OCI-LY1 (cell line): ENCODE results near the gene NEGR1.
A peak's percentile ranks its signal among the peaks of the same experiment; 100 is the strongest.

Experiments
- H2AFZ ChIP-seq: fragments of 200-600 bp; sonication (generic), shearing (Covaris generic); 2 replicates; pipeline ENCODE4 v1.6.0; 2014; ENCODE audit warnings: antibody characterized with exemption, mild to moderate bottlenecking, low read length
- H3F3A ChIP-seq: fragments of 200-600 bp; sonication (generic), shearing (Covaris generic); 2 replicates; pipeline ENCODE4 v1.6.0; 2014; ENCODE audit warnings: mild to moderate bottlenecking, antibody characterized with exemption, low read length, moderate library complexity; ENCODE audit not compliant: insufficient read depth
- H3K27ac ChIP-seq: fragments of 200-600 bp; sonication (generic); 2 replicates; pipeline ENCODE4 v1.5.1; 2014; ENCODE audit warnings: low read length, mixed run types, mild to moderate bottlenecking, low read depth; ENCODE audit not compliant: poor library complexity, severe bottlenecking
- H3K27me3 ChIP-seq: fragments of 200-600 bp; sonication (generic); 2 replicates; pipeline ENCODE4 v1.6.0; 2014; ENCODE audit warnings: antibody characterized with exemption, mild to moderate bottlenecking, low read length, moderate library complexity; ENCODE audit not compliant: insufficient read depth
- H3K36me3 ChIP-seq: fragments of 200-600 bp; sonication (generic); 2 replicates; pipeline ENCODE4 v1.6.1; 2014; ENCODE audit warnings: mild to moderate bottlenecking, antibody characterized with exemption, low read length, moderate library complexity, mixed read lengths; ENCODE audit not compliant: insufficient read depth
- H3K4me1 ChIP-seq: fragments of 200-600 bp; sonication (generic); 2 replicates; pipeline ENCODE4 v1.5.1; 2014; ENCODE audit warnings: mild to moderate bottlenecking, low read length, moderate library complexity; ENCODE audit not compliant: insufficient read depth, severe bottlenecking
- H3K4me2 ChIP-seq: fragments of 200-600 bp; sonication (generic), shearing (Covaris generic); 2 replicates; pipeline ENCODE4 v1.6.1; 2014; ENCODE audit warnings: low read length
- H3K4me3 ChIP-seq: fragments of 200-600 bp; sonication (generic); 2 replicates; pipeline ENCODE4 v1.5.1; 2014; ENCODE audit warnings: low read length, low read depth, mild to moderate bottlenecking, mixed read lengths; ENCODE audit not compliant: poor library complexity, severe bottlenecking
- H3K79me2 ChIP-seq: fragments of 200-600 bp; shearing (Covaris generic); 2 replicates; pipeline ENCODE4 v1.6.1; 2016; ENCODE audit warnings: mixed run types, low read length, mixed read lengths; ENCODE audit not compliant: insufficient read depth
- H3K9ac ChIP-seq: fragments of 200-600 bp; sonication (generic), shearing (Covaris generic); 2 replicates; pipeline ENCODE4 v1.6.1; 2014; ENCODE audit warnings: mild to moderate bottlenecking, low read length, mixed read lengths
- H3K9me2 ChIP-seq: fragments of 200-600 bp; sonication (generic), shearing (Covaris generic); 2 replicates; pipeline ENCODE4 v1.6.1; 2014; ENCODE audit warnings: low read depth, mild to moderate bottlenecking, low read length, mixed read lengths
- H3K9me3 ChIP-seq: fragments of 200-600 bp; shearing (Covaris generic); 2 replicates; pipeline ENCODE4 v1.6.1; 2014; ENCODE audit warnings: low read length, mixed read lengths
- H4K20me1 ChIP-seq: fragments of 200-600 bp; sonication (generic), shearing (Covaris generic); 2 replicates; pipeline ENCODE4 v1.6.0; 2016; ENCODE audit warnings: mild to moderate bottlenecking, low read length; ENCODE audit not compliant: insufficient read depth
- EZH2 ChIP-seq: fragments of 200-600 bp; sonication (generic), shearing (Covaris generic); IDR thresholded peaks from 2 replicates; pipeline ENCODE4 v1.8.0; 2017; ENCODE audit warnings: borderline replicate concordance, mixed run types, mild to moderate bottlenecking, antibody characterized with exemption, low read length, moderate library complexity, mixed read lengths
- TF ChIP-seq, protein P1 (sequence below): fragments of 200-600 bp; sonication (generic), shearing (Covaris generic); IDR thresholded peaks from 2 replicates; pipeline ENCODE4 v1.5.1; 2017; ENCODE audit warnings: mild to moderate bottlenecking, antibody characterized with exemption, low read length, moderate library complexity, mixed read lengths

Gene NEGR1

DNA sequence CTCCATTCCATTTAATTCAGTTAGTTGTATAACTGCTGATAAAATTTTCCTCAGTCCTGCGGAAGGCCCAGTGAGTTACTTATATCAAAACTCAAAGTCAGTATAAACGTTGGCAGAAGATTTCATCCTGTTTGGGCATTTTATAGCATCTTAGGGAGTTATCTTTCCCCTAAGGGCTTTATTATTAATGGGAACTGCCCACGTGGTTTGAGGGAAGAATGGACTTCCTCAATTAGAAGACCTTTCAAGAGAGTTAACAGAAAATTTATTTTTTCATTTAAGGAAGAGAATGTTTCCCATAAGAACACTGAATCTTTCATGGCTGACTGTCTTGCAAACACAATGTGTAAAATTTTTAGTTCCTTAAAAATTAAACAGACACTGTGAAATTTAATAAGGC, 400.1 kb downstream of the NEGR1 start:
- no peak for TF ChIP-seq EZH2
- TF ChIP-seq, protein P1, sequence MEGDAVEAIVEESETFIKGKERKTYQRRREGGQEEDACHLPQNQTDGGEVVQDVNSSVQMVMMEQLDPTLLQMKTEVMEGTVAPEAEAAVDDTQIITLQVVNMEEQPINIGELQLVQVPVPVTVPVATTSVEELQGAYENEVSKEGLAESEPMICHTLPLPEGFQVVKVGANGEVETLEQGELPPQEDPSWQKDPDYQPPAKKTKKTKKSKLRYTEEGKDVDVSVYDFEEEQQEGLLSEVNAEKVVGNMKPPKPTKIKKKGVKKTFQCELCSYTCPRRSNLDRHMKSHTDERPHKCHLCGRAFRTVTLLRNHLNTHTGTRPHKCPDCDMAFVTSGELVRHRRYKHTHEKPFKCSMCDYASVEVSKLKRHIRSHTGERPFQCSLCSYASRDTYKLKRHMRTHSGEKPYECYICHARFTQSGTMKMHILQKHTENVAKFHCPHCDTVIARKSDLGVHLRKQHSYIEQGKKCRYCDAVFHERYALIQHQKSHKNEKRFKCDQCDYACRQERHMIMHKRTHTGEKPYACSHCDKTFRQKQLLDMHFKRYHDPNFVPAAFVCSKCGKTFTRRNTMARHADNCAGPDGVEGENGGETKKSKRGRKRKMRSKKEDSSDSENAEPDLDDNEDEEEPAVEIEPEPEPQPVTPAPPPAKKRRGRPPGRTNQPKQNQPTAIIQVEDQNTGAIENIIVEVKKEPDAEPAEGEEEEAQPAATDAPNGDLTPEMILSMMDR = no peak
- Histone ChIP-seq H3K4me2 (no peak overlapping the region), H3K4me3 (no peak overlapping the region), H3K9ac (no peak overlapping the region), H2AFZ (no peak overlapping the region), H3F3A (no peaks in the 10 kb centered on the region), H3K27me3 (no peaks in the 10 kb centered on the region), H3K79me2 (no peaks in the 10 kb centered on the region), H3K36me3 (no peaks in the 10 kb centered on the region), H3K27ac (peak overlapping the region; percentile 35), H3K4me1 (peaks cover 24% of the 10 kb centered on the region), H3K9me3 (no peaks in the 10 kb centered on the region), H3K9me2 (no peaks in the 10 kb centered on the region), H4K20me1 (no peaks in the 10 kb centered on the region)

DNA sequence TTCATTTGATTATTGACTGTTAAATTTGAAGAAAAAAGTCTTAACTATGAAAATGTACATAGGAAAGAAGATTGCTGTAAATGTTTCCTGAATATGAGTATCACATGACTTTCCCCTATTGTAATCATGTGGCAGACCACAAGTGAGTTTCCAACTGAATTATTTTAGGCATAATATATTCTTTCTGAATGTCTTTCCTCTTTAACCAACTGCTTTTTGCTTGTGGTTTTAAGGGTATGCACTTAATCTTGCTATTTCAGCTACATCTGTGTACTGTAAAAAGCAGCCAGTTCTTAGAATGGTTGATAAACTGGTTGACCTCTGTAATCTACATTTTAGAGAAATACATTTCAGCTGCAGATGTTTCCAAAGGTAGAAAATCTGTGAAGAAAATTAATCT, 400.7 kb downstream of the NEGR1 start:
- Histone ChIP-seq H3K79me2 (no peaks in the 10 kb centered on the region), H2AFZ (no peak overlapping the region), H3K9ac (no peak overlapping the region), H4K20me1 (no peaks in the 10 kb centered on the region), H3K27ac (peak overlapping the region; percentile 35), H3K4me3 (no peak overlapping the region), H3K4me1 (peaks cover 24% of the 10 kb centered on the region), H3K4me2 (no peak overlapping the region), H3K36me3 (no peaks in the 10 kb centered on the region), H3K9me3 (no peaks in the 10 kb centered on the region), H3F3A (no peaks in the 10 kb centered on the region), H3K9me2 (no peaks in the 10 kb centered on the region), H3K27me3 (no peaks in the 10 kb centered on the region)
- no peak for TF ChIP-seq EZH2
- TF ChIP-seq, protein P1 = no peak

DNA sequence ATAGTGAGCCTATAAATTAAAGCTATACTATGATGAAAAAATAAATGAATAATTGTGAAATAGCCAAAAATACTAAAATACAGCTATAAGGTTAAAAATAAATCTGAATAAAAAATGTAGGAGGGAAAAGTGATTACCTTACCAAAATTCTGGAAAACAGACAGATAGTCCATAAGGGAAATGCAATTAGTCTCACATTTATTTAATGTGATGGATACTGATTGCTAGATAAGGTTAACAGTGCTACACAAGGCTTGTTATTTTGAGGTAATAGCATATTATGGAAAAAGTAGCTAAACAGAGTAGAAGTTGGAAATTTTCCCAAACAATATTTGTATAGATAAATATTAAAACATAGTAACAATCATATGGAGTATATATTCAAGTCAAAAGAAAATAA, 413.0 kb downstream of the NEGR1 start:
- H3K4me1 ChIP-seq = no peaks in the 10 kb centered on the region
- TF ChIP-seq, protein P1 = no peak
- TF ChIP-seq EZH2 = no peak

More for the DNA sequence above, 413.0 kb downstream of the NEGR1 start:
- Histone ChIP-seq H3K9me2 (no peaks in the 10 kb centered on the region; the same call in 1 of the 2 replicates), H3K79me2 (no peaks in the 10 kb centered on the region), H3K9ac (no peak overlapping the region), H4K20me1 (no peaks in the 10 kb centered on the region), H3K4me3 (no peak overlapping the region), H2AFZ (no peak overlapping the region), H3K9me3 (no peaks in the 10 kb centered on the region), H3K36me3 (no peaks in the 10 kb centered on the region), H3K27ac (no peak overlapping the region), H3F3A (no peaks in the 10 kb centered on the region), H3K27me3 (no peaks in the 10 kb centered on the region), H3K4me2 (no peak overlapping the region)
